T-helper 9 cell (primary cell): ENCODE measurements around the gene SPAG16.
"Not testable (repeated sequence)": the region's sequence is repeated elsewhere in the genome, so short reads cannot be mapped to it uniquely, and the experiment has no call there.

Experiments
- DNase-seq: peaks from one replicate; pipeline ENCODE4 v3.0.0-alpha.2; 2020

Gene SPAG16

GRCh38 chr2:213559053-213559452 is 274.8 kb downstream of the SPAG16 start:
- no peak for DNase-seq

GRCh38 chr2:213561759-213562158 is 277.5 kb downstream of the SPAG16 start:
- no peak for DNase-seq

GRCh38 chr2:213562539-213563180 is 278.4 kb downstream of the SPAG16 start:
- no peak for DNase-seq

GRCh38 chr2:213566846-213567245 is 282.6 kb downstream of the SPAG16 start:
- no peak for DNase-seq

GRCh38 chr2:213609570-213610170 is 325.4 kb downstream of the SPAG16 start:
- no peak for DNase-seq

GRCh38 chr2:213627054-213627710 is 342.9 kb downstream of the SPAG16 start:
- DNase-seq = no peak

GRCh38 chr2:213627835-213628460 is 343.7 kb downstream of the SPAG16 start:
- no peak for DNase-seq

GRCh38 chr2:213640738-213641425 is 356.6 kb downstream of the SPAG16 start:
- no peak for DNase-seq

- no peak for DNase-seq
Measured at GRCh38 chr2:213644926-213645325, 360.7 kb downstream of the SPAG16 start.

GRCh38 chr2:213649176-213649575 is 364.9 kb downstream of the SPAG16 start:
- DNase-seq = no peak

GRCh38 chr2:213664817-213665216 is 380.6 kb downstream of the SPAG16 start:
- DNase-seq = no peak

GRCh38 chr2:213669657-213670056 is 385.4 kb downstream of the SPAG16 start:
- DNase-seq = no peak

GRCh38 chr2:213678437-213679218 is 394.4 kb downstream of the SPAG16 start:
- DNase-seq = no peak

GRCh38 chr2:213679894-213680293 is 395.6 kb downstream of the SPAG16 start:
- no peak for DNase-seq

- DNase-seq = no peak
Measured at GRCh38 chr2:213682276-213682675, 398.0 kb downstream of the SPAG16 start.

GRCh38 chr2:213688133-213688532 is 403.9 kb downstream of the SPAG16 start:
- DNase-seq = no peak

GRCh38 chr2:213688825-213689224 is 404.6 kb downstream of the SPAG16 start:
- DNase-seq = not testable (repeated sequence)

GRCh38 chr2:213689585-213689984 is 405.3 kb downstream of the SPAG16 start:
- no peak for DNase-seq

- no peak for DNase-seq
Measured at GRCh38 chr2:213691351-213691750, 407.1 kb downstream of the SPAG16 start.

- no peak for DNase-seq
Measured at GRCh38 chr2:213696442-213696841, 412.2 kb downstream of the SPAG16 start.

- DNase-seq = not testable (repeated sequence)
Measured at GRCh38 chr2:213701365-213701764, 417.1 kb downstream of the SPAG16 start.

GRCh38 chr2:213703406-213704098 is 419.3 kb downstream of the SPAG16 start:
- no peak for DNase-seq
